HG02588 (cell line): ENCODE measurements around the gene TTC39C.
A peak's percentile ranks its signal among the peaks of the same experiment; 100 is the strongest.

Source experiments
- ATAC-seq: cut with Tn5 transposase; IDR thresholded peaks from one replicate; pipeline ENCODE4 v1.9.1; 2021; ENCODE audit warnings: mild to moderate bottlenecking, moderate library complexity; ENCODE audit not compliant: unreplicated experiment

The TTC39C gene

GRCh38 chr18:23990474-23991410 lies 23.8 kb upstream of the TTC39C start:
- ATAC-seq, result no peak

DNA sequence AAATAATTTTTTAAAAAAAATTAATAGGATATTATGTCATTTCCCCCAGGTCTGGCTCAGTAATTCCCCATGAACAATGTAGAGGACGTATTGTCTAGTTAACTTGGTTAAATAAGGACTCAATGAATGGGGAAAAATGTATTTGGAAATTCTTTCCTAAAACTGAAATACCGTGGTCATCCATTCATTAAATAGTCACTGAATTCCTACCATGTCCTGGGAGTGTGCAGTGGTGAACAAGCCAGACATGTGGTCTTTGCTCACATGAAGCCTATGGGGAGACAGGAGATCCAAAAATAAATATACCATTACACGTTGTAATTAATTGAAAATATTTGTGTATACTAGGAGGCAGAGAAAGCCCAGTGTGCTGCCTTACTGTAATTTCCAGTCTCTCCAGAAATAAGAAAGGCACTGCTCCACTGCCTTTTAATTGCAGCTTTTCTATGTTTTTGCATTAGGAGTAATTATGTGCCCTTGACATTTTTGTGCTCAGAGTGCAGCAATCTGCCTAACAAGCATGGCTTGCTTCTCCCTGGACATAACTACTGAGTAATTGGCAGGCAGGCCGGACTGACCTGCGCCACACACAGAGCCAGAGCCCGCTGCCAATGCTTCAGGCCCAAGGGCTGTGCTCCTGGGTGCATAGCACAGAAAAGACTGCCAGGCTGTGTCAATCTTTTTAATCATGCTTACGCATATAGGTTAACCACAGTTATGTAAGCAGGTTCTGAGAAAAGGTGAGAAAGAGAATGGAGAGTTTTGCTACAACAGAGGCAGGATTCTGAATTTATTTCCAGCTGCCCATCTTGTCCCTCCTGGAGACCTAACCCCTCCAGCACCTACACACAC lies 22.2 kb upstream of the TTC39C start:
- ATAC-seq, result no peak

- ATAC-seq, result no peak
Observed at GRCh38 chr18:23992941-23993280, 21.6 kb upstream of the TTC39C start.

GRCh38 chr18:23994361-23994902 lies 20.1 kb upstream of the TTC39C start:
- no peak for ATAC-seq

GRCh38 chr18:23995180-23995579 lies 19.4 kb upstream of the TTC39C start:
- ATAC-seq, result no peak

DNA sequence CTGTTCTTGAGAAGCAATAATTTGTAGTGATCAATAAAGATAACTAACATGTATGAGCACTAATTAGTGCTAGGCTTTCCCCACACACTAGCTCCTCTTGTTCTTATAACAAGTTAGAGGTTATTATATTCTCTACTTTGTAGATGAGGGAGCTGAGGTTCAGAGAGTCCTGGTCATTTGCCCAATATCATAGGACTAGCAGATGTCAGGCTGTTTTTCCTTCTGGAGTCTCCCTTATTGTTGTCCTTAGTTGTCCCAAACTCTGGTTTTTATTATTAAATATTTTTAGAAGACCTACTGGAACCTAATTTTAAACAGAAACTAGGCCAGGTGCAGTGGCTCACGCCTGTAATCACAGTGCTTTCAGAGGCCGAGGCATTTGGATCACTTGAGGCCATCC lies 16.5 kb upstream of the TTC39C start:
- ATAC-seq, result no peak

- ATAC-seq, result no peak
Observed at GRCh38 chr18:23998820-23999219, 15.7 kb upstream of the TTC39C start.

DNA sequence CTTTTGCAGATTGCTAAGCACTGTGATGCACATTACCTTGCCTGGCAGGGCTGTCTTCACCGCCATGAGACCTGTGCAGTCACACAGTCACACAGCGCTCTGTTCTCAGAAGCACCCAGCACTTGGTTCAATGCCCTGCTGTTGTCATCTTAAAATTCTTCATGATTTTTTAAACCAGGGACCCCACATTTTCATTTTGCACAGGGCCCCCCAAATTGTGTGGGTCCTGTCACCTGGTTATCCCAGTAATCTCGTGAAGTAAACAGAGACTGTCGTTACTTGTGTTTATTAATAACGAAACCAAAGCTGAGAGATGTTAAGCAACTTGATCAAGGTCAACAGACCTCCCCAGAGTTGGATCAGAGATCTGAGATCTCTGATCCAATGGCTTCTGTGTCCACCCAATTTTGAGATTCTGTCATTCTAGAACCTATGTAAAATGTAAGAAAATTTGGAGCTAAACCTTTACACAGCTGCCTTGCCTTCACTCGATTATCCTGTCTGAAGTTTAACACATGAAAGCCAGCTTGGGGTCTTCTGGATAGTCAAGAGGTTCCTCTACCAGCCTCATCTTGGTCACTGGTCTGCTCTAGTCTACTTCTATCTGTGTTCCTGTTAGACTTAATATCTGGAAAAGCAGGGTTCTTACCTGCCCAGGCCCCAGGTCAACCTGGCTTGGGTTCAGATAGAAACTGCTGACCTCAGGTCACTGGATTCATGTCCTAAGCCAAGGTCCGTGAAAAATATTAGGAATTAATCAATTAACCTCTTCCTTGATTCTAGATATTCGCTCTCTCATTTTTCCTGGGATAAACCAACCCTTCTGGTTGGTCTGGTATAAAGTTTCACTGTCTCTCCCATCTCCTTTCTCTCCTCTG lies 13.7 kb upstream of the TTC39C start:
- ATAC-seq, result no peak

GRCh38 chr18:24002479-24002878 lies 12.1 kb upstream of the TTC39C start:
- ATAC-seq, result no peak

DNA sequence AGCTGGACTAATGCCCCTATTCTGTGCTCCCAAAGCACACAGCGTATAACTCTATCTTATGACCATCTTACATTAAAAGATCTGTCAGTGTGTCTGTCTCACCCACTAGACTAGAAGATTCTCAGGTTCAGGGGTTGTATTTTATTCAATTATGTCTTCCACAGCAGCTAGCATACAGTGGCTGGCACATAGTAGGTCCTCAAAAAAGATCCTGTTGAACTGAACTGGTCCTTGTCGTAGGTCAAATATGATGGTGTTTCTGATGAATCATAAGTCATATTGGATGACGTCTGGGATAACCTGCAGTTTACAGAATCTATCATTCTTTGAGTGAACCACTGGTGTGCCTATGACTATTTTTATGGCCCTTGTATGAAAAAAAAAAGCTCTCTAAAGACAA lies 11.3 kb upstream of the TTC39C start:
- ATAC-seq, result no peak

DNA sequence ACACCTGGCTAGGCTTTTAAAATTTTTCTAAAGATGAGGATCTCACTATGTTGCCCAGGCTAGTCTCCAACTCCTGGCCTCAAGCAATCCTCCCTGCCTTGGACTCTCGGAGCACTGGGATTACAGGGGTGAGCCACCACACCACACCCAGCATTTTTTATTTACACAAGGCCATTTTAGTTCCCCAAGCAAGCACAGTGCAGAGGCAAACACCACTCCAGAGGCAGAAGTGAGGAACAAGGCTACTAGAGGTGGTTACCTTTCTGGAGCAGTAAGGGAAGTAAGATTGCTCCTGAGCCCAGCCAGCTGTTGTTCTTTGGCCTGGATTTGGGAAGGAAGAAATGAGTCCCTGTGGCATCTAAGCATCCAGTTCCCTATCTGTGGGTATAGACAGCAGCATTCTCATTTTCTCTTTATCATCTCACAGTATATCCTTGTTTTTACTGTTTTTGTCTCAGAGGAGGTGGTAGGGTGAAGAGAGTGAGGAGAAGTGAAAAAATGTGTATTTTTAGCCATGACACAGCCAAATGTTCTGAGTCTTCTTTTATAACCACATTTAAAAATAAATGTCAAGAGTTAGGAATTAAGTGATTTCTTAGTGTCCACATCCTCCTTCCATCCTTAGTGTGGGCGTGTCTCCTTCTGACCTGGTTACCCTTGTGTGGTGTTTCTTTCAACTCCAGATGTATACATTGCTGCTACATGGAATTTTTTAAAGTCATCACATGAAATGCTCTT lies 10.5 kb upstream of the TTC39C start:
- ATAC-seq, result no peak

DNA sequence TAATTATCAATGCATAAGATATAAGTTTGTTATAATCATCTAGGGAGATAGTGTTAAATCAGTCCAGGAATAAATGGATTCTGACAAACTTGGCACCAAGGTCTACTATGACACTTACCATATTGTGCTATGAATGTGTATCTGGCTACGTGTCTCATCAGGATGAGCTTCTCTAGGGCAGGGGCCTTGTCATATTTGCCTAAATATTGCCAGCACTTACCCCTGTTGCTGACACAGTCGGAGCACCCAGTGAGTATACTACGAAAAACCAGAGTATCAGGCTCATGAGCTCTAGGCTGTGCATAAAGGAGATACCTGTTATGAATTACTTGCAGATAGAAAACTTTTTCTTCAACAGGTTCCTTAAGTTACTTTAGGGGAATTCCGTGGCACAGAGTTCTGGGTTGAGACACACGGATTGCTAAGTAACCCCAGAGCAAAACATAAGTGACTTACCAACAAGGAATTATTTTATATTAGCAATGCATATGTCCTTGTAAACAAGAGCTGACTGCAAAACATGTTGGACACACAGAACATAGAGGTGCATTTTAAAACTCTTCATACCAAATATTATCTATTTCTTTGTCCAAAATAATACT lies 7.7 kb upstream of the TTC39C start:
- no peak for ATAC-seq

DNA sequence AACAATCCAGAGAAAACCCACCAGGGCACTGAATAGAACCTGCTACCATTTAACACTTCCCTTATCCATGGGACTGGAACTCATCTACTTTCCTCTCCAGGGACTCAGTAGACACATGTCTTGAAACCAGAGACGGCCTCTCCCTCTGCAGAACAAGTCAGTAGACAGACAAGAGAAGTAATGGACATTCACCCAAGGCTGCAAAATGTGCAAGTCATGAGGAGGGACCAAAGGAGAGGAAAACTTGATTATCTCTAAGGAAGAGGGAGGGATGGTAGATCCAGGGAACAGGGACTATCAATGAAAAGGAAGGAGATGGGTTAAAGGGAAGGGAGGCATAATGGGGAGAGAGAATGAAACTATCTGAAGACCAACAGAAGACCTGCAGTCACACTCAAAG lies 5.3 kb upstream of the TTC39C start:
- no peak for ATAC-seq

DNA sequence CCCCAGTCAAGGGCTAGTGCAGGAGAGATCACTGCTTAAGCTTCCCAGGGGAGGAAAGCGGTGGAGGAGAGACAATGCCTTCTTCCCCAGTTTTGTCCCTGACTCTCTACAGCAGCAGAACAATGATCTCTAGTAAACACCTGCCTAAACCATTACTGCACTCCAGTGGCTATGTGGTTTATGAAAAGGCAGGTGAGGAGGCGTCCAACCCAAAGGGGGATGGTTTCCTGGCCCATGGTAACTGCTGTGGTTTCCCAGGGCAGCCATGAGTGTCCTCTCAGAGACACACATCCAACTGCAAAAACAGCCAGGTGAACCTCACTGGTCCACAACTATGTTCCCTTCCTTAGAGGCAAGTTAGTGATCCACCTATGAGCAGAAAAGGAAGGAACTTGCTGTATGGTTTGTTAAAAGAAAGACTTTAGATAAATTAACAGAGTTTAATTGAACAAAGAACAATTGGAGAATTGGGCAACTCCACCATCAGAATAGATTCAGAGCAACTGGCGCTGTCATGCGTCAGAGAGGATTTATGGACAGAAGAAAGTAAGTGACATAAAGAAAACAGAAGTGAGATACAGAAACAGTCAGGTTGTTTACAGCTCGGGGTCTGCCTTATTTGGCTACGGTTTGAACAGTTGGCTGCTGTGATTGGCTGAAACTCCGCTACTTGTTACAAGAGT lies 4.8 kb upstream of the TTC39C start:
- peak; percentile 42 for ATAC-seq

- no peak for ATAC-seq
Observed at GRCh38 chr18:24010673-24011072, 3.9 kb upstream of the TTC39C start.

GRCh38 chr18:24011123-24011917 lies 3.2 kb upstream of the TTC39C start:
- no peak for ATAC-seq

DNA sequence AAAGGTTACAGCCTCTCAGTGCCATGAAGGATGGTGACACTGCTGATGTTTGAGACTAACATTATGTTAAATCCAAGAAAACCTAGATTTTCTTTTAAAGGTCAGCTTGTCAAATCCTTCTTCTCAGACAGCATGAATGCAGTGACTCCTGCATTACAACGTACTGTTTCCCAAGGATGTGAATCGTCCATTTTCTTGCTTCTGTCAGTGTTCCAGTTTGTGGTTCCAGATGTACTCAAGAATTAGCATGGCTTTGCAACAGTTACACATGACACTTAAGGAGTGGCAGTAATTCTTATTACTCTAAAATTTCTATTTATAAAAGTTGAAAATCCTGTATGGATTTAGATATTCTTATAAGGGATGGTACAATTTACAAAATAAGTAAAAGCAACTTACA lies 1.5 kb upstream of the TTC39C start:
- no peak for ATAC-seq

DNA sequence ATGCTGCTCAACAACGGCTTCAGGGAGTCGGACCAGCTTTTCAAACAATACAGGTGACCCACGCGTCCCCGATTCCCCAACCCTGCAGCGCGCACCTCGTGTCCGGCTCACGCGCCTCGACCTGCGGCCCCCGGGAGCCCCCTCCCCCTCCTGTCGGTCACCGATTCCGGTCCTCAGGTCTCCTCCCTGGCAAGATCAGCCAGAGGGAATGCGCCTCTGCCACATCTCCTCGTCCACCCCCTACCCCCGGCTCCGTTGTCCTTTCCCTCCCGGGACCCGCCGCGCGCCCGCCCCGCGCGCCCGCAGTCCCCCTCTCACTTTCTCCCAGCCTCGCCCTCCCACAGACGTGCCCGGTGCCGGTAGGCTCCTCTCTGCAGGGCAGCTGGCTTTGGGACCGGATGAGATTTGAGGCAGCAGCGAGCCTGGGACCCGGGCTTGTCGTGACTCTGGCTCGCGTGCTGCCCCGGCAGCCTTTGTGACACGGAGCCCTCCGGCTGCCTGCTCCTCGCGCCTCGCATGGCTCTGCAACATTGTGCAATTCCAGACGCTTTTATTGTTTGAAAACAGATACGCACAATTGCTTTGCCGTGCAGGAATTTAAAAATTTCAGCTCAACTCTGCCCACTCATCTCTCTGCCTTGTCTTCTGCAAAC lies 558 bp downstream of the TTC39C start:
- ATAC-seq, result no peak
